Fibroblast of mammary gland (primary cell): ENCODE results near the gene COBLL1.

Source experiments
- DNase-seq: peaks from one replicate; pipeline ENCODE4 v3.0.0-alpha.2; 2010; ENCODE audit warnings: low read depth
- H3K4me3 ChIP-seq: 2 replicates; pipeline ENCODE4 v1.5.1; 2011; ENCODE audit warnings: low read depth, mild to moderate bottlenecking, low read length, moderate library complexity; ENCODE audit not compliant: control insufficient read depth
- CTCF ChIP-seq: conservative IDR thresholded peaks from 2 replicates; pipeline ENCODE4 v1.5.1; 2011; ENCODE audit warnings: low read depth, low read length, inconsistent platforms; ENCODE audit not compliant: control insufficient read depth, insufficient read depth

COBLL1 gene

GRCh38 chr2:164760179-164760578 is 81.4 kb downstream of the COBLL1 start:
- no peak for TF ChIP-seq CTCF
- no peak for DNase-seq
- no peak overlapping the region for H3K4me3 ChIP-seq

- TF ChIP-seq CTCF, result no peak
- DNase-seq, result peak; percentile 66
These were observed 83.5 kb downstream of the COBLL1 start for GRCh38 chr2:164757934-164758695.

GRCh38 chr2:164756773-164757172 is 84.8 kb downstream of the COBLL1 start:
- no peak for TF ChIP-seq CTCF
- no peak overlapping the region for H3K4me3 ChIP-seq
- DNase-seq, result no peak

More at GRCh38 chr2:164757934-164758695, 83.5 kb downstream of the COBLL1 start:
- H3K4me3 ChIP-seq, result no peak overlapping the region

GRCh38 chr2:164755952-164756351 is 85.7 kb downstream of the COBLL1 start:
- H3K4me3 ChIP-seq, result no peak overlapping the region
- DNase-seq, result no peak
- no peak for TF ChIP-seq CTCF

GRCh38 chr2:164754157-164755093 is 87.2 kb downstream of the COBLL1 start:
- no peak for DNase-seq
- no peak overlapping the region for H3K4me3 ChIP-seq
- no peak for TF ChIP-seq CTCF

- no peak for TF ChIP-seq CTCF
- DNase-seq, result no peak
- no peak overlapping the region for H3K4me3 ChIP-seq
These were observed 88.7 kb downstream of the COBLL1 start for GRCh38 chr2:164752956-164753355.
